GM21786 (cell line): ENCODE data around the gene APLP2.
"Not testable (repeated sequence)": the region's sequence is repeated elsewhere in the genome, so short reads cannot be mapped to it uniquely, and the experiment has no call there.

Experiments used
- ATAC-seq: cut with Tn5 transposase; IDR thresholded peaks from one replicate; pipeline ENCODE4 v1.9.1; 2021; ENCODE audit not compliant: unreplicated experiment

Gene APLP2

GRCh38 chr11:130069659-130070108 is at the start of gene APLP2:
Gene APLP2, plus strand, starts transcription at chr11:130069894. Its CDS starts 84 bp downstream, at chr11:130069978.
- peak; percentile 97 for ATAC-seq

GRCh38 chr11:130020323-130020722 is 49.4 kb upstream of the APLP2 start:
- no peak for ATAC-seq

GRCh38 chr11:130021606-130022005 is 48.1 kb upstream of the APLP2 start:
- not testable (repeated sequence) for ATAC-seq

- ATAC-seq, result peak; percentile 17
These were observed 46.9 kb upstream of the APLP2 start for GRCh38 chr11:130022799-130023198.

- peak; percentile 98 for ATAC-seq
These were observed 46.5 kb upstream of the APLP2 start for GRCh38 chr11:130023204-130023603.

- no peak for ATAC-seq
These were observed 45.3 kb upstream of the APLP2 start for GRCh38 chr11:130024361-130024760.

GRCh38 chr11:130025371-130025770 is 44.3 kb upstream of the APLP2 start:
- ATAC-seq, result no peak

GRCh38 chr11:130029137-130029536 is 40.6 kb upstream of the APLP2 start:
- ATAC-seq, result no peak

- no peak for ATAC-seq
These were observed 38.6 kb upstream of the APLP2 start for GRCh38 chr11:130031056-130031455.

- ATAC-seq, result no peak
These were observed 37.7 kb upstream of the APLP2 start for GRCh38 chr11:130031945-130032344.

GRCh38 chr11:130032931-130033330 is 36.8 kb upstream of the APLP2 start:
- no peak for ATAC-seq

- ATAC-seq, result no peak
These were observed 35.5 kb upstream of the APLP2 start for GRCh38 chr11:130034236-130034635.

GRCh38 chr11:130037058-130037457 is 32.6 kb upstream of the APLP2 start:
- ATAC-seq, result no peak

- ATAC-seq, result no peak
These were observed 31.7 kb upstream of the APLP2 start for GRCh38 chr11:130037881-130038585.

GRCh38 chr11:130040281-130040940 is 29.3 kb upstream of the APLP2 start:
- no peak for ATAC-seq

- no peak for ATAC-seq
These were observed 27.6 kb upstream of the APLP2 start for GRCh38 chr11:130042093-130042591.

GRCh38 chr11:130043575-130043974 is 26.1 kb upstream of the APLP2 start:
- ATAC-seq, result no peak

GRCh38 chr11:130047141-130047540 is 22.6 kb upstream of the APLP2 start:
- ATAC-seq, result no peak

- ATAC-seq, result no peak
These were observed 20.3 kb upstream of the APLP2 start for GRCh38 chr11:130049328-130049771.

GRCh38 chr11:130050257-130050656 is 19.4 kb upstream of the APLP2 start:
- ATAC-seq, result no peak

GRCh38 chr11:130051082-130051481 is 18.6 kb upstream of the APLP2 start:
- ATAC-seq, result no peak

GRCh38 chr11:130052567-130052966 is 17.1 kb upstream of the APLP2 start:
- ATAC-seq, result no peak
